Thoracic aorta (tissue), 2 donors: ENCODE data around the gene SCAI. TPM values are rescaled to one million over a fixed set of nuclear protein-coding genes. Genes with fewer than 3 reads are reported as not detected.

Source experiments
- ATAC-seq: fragments of 150-250 bp; one replicate; pipeline ENCODE4 v1.8.0; 2017; ENCODE audit warnings: low read depth; ENCODE audit not compliant: insufficient number of reproducible peaks, low FRiP score
- DNase-seq: peaks from one replicate; pipeline ENCODE4 v3.0.0-alpha.2; 2020; ENCODE audit warnings: low spot score
- H3K27ac ChIP-seq, 2 donors: fragments of 200-600 bp; sonication (generic); 1 replicate in 1 of 2; 2 replicates in 1 of 2; pipeline ENCODE4 v1.5.1; 2016; ENCODE audit warnings: mild to moderate bottlenecking in 2 of 2, moderate library complexity in 2 of 2
- H3K27me3 ChIP-seq: fragments of 200-600 bp; sonication (generic); replicated peaks from 2 replicates; pipeline ENCODE4 v1.6.0; 2016; ENCODE audit warnings: mild to moderate bottlenecking; ENCODE audit not compliant: insufficient read depth
- H3K36me3 ChIP-seq: fragments of 200-600 bp; sonication (generic); one replicate; pipeline ENCODE4 v1.5.1; 2016
- H3K4me1 ChIP-seq, 2 donors: fragments of 200-600 bp; sonication (generic); 1 replicate in 1 of 2; 2 replicates in 1 of 2; pipeline versions ENCODE4 v1.5.1 to v1.6.0; 2016; ENCODE audit warnings: low read depth in 2 of 2, mild to moderate bottlenecking in 1 of 2; ENCODE audit not compliant: control insufficient read depth in 1 of 2
- H3K4me3 ChIP-seq: fragments of 200-600 bp; sonication (generic); 2 replicates; pipeline ENCODE4 v1.5.1; 2016; ENCODE audit warnings: mild to moderate bottlenecking
- H3K9me3 ChIP-seq: fragments of 200-600 bp; sonication (generic); 2 replicates; pipeline ENCODE4 v1.5.1; 2016
- CTCF ChIP-seq: fragments of 200-600 bp; sonication (generic); IDR thresholded peaks from one replicate; pipeline ENCODE4 v1.5.1; 2019; ENCODE audit warnings: antibody characterized with exemption
- total RNA-seq, 2 donors: library from RNA; depleted of rRNA; stranded (reverse); fragments of >200 nt; gene quantifications; one replicate each; pipeline versions ENCODE4 v1.1.0 to v1.2.3, GENCODE V29; 2016

Gene SCAI
- total RNA-seq, 2 donors from 2014 or later, result 5.1 to 12.4 TPM

- peak within 1 kb of the TSS; percentile 81 for H3K4me3 ChIP-seq
- ATAC-seq, result peak; percentile 98
These were observed 202.2 kb downstream of the SCAI start, which contains the start of gene GOLGA1 for GRCh38 chr9:124940894-124941678. Gene GOLGA1, minus strand, starts transcription at chr9:124941083. Its CDS starts 2,372 bp downstream, at chr9:124938711.

GRCh38 chr9:124940521-124940893, 202.8 kb downstream of the SCAI start:
- H3K36me3 ChIP-seq, result no peaks in the 10 kb centered on the region
- H3K27ac ChIP-seq, result peak overlapping the region; percentile 84 to 98
- peak overlapping the region; percentile 81 for H3K4me3 ChIP-seq
- TF ChIP-seq CTCF, result no peak
- ATAC-seq (no peak), DNase-seq (no peak)
- no peaks in the 10 kb centered on the region for H3K9me3 ChIP-seq
- peaks cover 10 to 13% of the 10 kb centered on the region in 2 donors for H3K4me1 ChIP-seq
- H3K27me3 ChIP-seq, result no peaks in the 10 kb centered on the region

More at GRCh38 chr9:124940894-124941678, 202.2 kb downstream of the SCAI start, which contains the start of gene GOLGA1:
- H3K27me3 ChIP-seq, result no peaks in the 10 kb centered on the region
- TF ChIP-seq CTCF, result no peak
- H3K4me1 ChIP-seq, result peaks cover 10 to 13% of the 10 kb centered on the region in 2 donors
- H3K9me3 ChIP-seq, result no peaks in the 10 kb centered on the region
- DNase-seq, result peak; percentile 82
- no peaks in the 10 kb centered on the region for H3K36me3 ChIP-seq
- peak within 1 kb of the TSS; percentile 84 to 98 for H3K27ac ChIP-seq

- Histone ChIP-seq H3K4me1 (peaks cover 10 to 13% of the 10 kb centered on the region in 2 donors), H3K36me3 (peaks cover under 1% of the 10 kb centered on the region), H3K4me3 (peak overlapping the region; percentile 81), H3K27ac (peak overlapping the region; percentile 84 to 98), H3K27me3 (no peaks in the 10 kb centered on the region), H3K9me3 (no peaks in the 10 kb centered on the region)
- no peak for TF ChIP-seq CTCF
- DNase-seq (no peak), ATAC-seq (no peak)
These were observed 203.4 kb downstream of the SCAI start for GRCh38 chr9:124939944-124940343.

GRCh38 chr9:124934290-124934689, 209.0 kb downstream of the SCAI start:
- H3K27ac ChIP-seq, result no peak overlapping the region
- H3K4me3 ChIP-seq, result no peak overlapping the region
- no peaks in the 10 kb centered on the region for H3K9me3 ChIP-seq
- no peak for ATAC-seq
- H3K36me3 ChIP-seq, result peaks cover 27% of the 10 kb centered on the region
- no peaks in the 10 kb centered on the region for H3K4me1 ChIP-seq
- no peaks in the 10 kb centered on the region for H3K27me3 ChIP-seq
- no peak for DNase-seq
- TF ChIP-seq CTCF, result no peak

GRCh38 chr9:124932333-124932732, 211.0 kb downstream of the SCAI start:
- Histone ChIP-seq H3K4me3 (no peak overlapping the region), H3K36me3 (peaks cover 31% of the 10 kb centered on the region), H3K27me3 (no peaks in the 10 kb centered on the region), H3K4me1 (no peaks in the 10 kb centered on the region), H3K9me3 (no peaks in the 10 kb centered on the region), H3K27ac (no peak overlapping the region)
- ATAC-seq (no peak), DNase-seq (no peak)
- no peak for TF ChIP-seq CTCF
